PFSK-1 (cell line): ENCODE measurements around the gene LRBA.

ENCODE experiments used
- FOXP2 ChIP-seq: optimal IDR thresholded peaks from 2 replicates; pipeline ENCODE3; 2011; ENCODE audit warnings: borderline replicate concordance, control low read depth, inconsistent platforms; ENCODE audit not compliant: insufficient read depth; ENCODE audit errors: extremely low read length, extremely low read depth
- POLR2AphosphoS5 ChIP-seq: IDR thresholded peaks from 2 replicates; pipeline ENCODE4 v1.6.1; 2012; ENCODE audit warnings: low read depth, mild to moderate bottlenecking, control low read depth, low read length, moderate library complexity
- SIN3A ChIP-seq: IDR thresholded peaks from 2 replicates; pipeline ENCODE4 v1.6.1; 2012; ENCODE audit warnings: mild to moderate bottlenecking, low read length, moderate library complexity, borderline replicate concordance; ENCODE audit not compliant: insufficient read depth
- TAF1 ChIP-seq: IDR thresholded peaks from 2 replicates; pipeline ENCODE4 v1.6.1; 2012; ENCODE audit warnings: low read length, control low read depth, borderline replicate concordance; ENCODE audit not compliant: insufficient read depth
- TF ChIP-seq, protein P1 (sequence below), 2 experiments: IDR thresholded peaks; 2 replicates each; pipeline versions ENCODE4 v1.6.1 to v1.8.0; 2011 to 2012; ENCODE audit warnings: low read depth in 2 of 2, low read length in 2 of 2, control low read depth in 1 of 2, inconsistent platforms in 1 of 2, mild to moderate bottlenecking in 1 of 2, moderate library complexity in 1 of 2; ENCODE audit not compliant: insufficient read depth in 1 of 2

Gene LRBA

DNA sequence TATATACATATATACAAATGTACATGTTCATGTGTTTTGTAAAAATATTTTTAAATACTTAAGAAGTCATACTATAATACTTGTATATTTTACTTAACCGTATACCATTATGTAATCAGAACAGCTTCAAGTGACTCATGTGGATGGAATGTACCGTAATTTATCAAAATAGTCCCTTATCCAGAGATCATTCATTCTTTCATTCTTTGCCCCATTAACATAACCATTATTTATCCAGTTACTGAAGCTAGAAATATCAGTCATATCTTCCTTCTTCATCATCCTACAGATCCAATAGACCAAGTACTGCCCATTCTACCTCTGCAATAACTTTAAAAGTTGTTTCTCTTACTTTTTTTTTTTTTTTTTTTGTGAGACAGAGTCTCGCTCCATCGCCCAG, 268.9 kb downstream of the LRBA start:
- TF ChIP-seq, protein P1, sequence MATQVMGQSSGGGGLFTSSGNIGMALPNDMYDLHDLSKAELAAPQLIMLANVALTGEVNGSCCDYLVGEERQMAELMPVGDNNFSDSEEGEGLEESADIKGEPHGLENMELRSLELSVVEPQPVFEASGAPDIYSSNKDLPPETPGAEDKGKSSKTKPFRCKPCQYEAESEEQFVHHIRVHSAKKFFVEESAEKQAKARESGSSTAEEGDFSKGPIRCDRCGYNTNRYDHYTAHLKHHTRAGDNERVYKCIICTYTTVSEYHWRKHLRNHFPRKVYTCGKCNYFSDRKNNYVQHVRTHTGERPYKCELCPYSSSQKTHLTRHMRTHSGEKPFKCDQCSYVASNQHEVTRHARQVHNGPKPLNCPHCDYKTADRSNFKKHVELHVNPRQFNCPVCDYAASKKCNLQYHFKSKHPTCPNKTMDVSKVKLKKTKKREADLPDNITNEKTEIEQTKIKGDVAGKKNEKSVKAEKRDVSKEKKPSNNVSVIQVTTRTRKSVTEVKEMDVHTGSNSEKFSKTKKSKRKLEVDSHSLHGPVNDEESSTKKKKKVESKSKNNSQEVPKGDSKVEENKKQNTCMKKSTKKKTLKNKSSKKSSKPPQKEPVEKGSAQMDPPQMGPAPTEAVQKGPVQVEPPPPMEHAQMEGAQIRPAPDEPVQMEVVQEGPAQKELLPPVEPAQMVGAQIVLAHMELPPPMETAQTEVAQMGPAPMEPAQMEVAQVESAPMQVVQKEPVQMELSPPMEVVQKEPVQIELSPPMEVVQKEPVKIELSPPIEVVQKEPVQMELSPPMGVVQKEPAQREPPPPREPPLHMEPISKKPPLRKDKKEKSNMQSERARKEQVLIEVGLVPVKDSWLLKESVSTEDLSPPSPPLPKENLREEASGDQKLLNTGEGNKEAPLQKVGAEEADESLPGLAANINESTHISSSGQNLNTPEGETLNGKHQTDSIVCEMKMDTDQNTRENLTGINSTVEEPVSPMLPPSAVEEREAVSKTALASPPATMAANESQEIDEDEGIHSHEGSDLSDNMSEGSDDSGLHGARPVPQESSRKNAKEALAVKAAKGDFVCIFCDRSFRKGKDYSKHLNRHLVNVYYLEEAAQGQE (IDR thresholded peaks at IDR 0.05; ENCODE audit: insufficient read depth in 1 of 2, low read depth in 2 of 2, low read length in 2 of 2), result no peak
- TF ChIP-seq SIN3A, result no peak
- no peak for TF ChIP-seq TAF1
- no peak for TF ChIP-seq POLR2AphosphoS5
- no peak for TF ChIP-seq FOXP2

DNA sequence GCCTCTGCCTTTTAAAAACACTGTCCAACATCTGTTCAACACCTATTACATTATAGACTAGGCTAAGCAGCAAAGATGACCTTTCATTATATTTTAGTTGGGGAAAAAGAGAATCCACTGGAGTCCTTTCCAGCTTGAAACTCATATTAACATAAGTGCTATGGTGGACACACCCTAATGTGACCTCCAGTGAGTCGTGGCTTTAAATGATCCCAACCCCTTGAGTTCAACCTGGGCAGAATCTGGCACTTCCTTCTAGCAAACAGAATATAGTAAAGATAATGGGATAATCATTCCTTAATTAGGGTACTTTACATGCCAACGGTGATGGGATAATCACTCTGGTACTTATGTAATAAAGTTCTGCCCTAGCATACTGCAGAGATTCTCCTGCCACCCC, 270.5 kb downstream of the LRBA start:
- TF ChIP-seq FOXP2 (no peak), SIN3A (no peak), POLR2AphosphoS5 (no peak), TAF1 (no peak)
- TF ChIP-seq, protein P1 (IDR thresholded peaks at IDR 0.05; ENCODE audit: insufficient read depth in 1 of 2, low read depth in 2 of 2, low read length in 2 of 2), result no peak

DNA sequence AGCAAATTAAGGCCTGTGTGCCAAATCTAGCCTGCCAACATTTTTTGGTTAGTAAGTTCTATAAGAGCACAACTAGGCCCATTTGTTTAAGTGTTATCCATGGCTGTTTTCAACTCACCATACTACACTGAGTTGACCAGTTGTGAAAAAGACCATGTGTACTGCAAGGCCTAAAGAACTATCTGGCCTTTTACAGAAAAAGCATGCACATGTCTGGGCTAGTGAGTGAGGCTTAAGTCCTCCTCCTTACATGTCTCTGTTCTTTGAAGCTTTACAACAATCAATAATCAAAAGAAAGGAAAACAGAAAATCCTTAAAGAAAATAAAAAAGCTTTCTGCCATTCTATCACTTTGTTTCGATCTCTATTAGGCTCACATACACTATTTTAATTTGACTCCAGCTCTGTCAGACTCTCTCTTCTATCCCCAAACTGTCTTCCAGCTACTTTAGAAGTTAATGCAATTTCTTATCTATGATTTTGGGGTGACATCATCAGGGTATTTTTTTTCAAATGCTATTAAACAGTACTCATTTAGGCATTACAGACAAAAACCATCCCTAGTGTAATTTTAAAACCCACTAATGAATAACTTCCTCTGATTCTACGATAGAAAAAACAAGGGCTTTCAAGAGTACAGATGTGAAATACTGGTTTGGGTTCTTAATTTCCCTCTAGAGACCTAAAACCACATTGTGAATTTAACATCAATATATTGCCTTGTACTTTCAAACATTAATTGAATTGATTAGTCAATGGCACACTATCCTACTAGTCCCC, 271.3 kb downstream of the LRBA start:
- no peak for TF ChIP-seq TAF1
- no peak for TF ChIP-seq FOXP2
- no peak for TF ChIP-seq POLR2AphosphoS5
- TF ChIP-seq, protein P1 (IDR thresholded peaks at IDR 0.05; ENCODE audit: insufficient read depth in 1 of 2, low read depth in 2 of 2, low read length in 2 of 2), result no peak
- TF ChIP-seq SIN3A, result no peak

DNA sequence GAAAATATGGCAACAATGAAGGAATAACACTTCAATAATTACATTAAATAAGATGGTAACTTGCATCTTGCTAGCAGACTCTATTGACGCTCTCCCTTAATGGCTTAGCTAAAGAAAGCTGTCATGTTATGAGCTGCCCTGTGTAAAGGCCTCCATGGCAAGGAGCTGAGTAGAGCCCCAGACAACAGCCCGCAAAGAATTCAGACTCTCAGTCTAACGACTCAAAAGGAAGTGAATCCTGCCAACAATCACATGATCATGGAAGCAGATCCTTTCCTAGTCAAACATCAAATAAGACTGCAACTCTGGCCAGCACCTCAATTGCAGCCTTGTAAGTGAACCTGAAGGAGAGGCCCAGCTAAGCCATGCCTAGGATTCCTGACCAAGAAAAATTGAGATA, 275.5 kb downstream of the LRBA start:
- TF ChIP-seq TAF1 (no peak), FOXP2 (no peak), POLR2AphosphoS5 (no peak), SIN3A (no peak)
- TF ChIP-seq, protein P1 (IDR thresholded peaks at IDR 0.05; ENCODE audit: insufficient read depth in 1 of 2, low read depth in 2 of 2, low read length in 2 of 2), result no peak
